ENCODE measurements around the gene SH3BGR.

SH3BGR gene

DNA sequence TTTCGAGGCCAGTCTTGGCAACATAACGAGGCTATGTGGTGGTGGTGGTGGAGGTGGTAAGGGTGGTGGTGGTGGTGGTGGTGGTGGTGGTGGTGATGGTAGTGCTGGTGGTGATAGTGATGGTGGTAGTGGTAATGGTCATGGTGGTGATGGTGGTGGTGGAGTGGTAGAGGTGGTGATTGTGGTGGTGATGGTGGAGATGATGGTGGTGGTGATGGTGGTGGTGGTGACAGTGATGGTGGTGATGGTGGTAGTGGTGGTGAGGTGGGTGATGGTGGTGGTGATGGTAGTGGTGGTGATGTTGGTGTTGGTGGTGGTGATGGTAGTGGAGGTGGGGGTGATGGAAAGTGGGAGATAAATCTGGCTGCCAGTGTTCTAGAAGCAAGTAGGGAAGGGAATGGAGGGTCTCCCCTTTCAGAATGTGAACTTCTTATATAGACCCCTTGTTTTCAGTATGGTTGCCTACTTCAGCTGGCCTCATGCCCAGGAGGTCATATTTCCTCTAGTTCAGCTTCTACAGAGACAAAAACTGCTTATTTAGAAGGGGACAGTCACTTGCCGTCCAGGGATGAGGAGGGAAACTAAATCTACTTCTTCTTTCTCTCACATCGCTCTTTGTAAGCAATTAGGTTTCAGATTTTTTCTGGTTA lies 27.5 kb downstream of the SH3BGR start:
- TF ChIP-seq GATA3 (IDR thresholded peaks at IDR 0.05; ENCODE audit: low read depth, low read length): no peak
- no peak for TF ChIP-seq GATA2 (IDR thresholded peaks at IDR 0.05; ENCODE audit: low read depth, low read length)

GRCh38 chr21:39479814-39480182 lies 28.0 kb downstream of the SH3BGR start:
- TF ChIP-seq GATA2 (IDR thresholded peaks at IDR 0.05; ENCODE audit: low read depth, low read length) (no peak), GATA3 (IDR thresholded peaks at IDR 0.05; ENCODE audit: low read depth, low read length) (no peak)

DNA sequence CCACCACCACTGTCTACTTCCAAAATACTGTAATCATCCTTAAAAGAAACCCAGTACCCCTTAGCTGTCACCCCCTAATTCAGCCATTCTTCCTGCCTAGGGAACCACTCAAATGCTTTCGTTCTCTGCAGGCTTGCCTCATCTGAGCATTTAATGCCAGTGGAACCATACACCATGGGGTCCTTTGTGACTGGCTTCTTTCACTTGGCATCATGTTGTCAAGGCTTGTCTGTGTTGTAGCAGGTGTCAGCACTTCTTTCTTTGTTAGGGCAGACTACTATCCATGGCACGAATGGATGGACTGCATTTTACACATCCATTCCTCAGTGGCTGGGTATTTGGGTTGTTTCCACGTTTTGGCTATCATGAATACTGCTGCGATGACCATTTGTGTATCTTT lies 28.5 kb downstream of the SH3BGR start:
- TF ChIP-seq GATA3 (IDR thresholded peaks at IDR 0.05; ENCODE audit: low read depth, low read length): no peak
- TF ChIP-seq GATA2 (IDR thresholded peaks at IDR 0.05; ENCODE audit: low read depth, low read length): no peak

DNA sequence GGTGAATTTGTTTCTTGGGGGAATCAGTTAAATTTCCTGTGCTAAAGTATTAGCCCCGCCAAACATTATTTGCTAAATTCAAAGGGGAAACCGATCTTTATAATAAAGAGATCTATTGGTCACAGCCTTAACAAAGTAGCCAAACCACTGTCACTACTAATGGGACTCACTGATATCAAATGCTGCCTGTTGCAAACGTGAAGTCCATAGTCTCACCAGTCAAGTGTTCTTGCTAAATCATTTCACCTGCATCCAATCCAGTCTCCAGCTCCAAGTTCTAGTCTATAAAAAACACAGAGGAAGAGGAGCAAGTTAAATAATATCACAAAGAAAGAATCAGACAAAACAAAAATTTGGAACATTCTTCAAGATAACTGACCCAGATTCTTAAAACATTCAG lies 30.1 kb downstream of the SH3BGR start:
- TF ChIP-seq GATA3 (IDR thresholded peaks at IDR 0.05; ENCODE audit: low read depth, low read length) (no peak), GATA2 (IDR thresholded peaks at IDR 0.05; ENCODE audit: low read depth, low read length) (no peak)

DNA sequence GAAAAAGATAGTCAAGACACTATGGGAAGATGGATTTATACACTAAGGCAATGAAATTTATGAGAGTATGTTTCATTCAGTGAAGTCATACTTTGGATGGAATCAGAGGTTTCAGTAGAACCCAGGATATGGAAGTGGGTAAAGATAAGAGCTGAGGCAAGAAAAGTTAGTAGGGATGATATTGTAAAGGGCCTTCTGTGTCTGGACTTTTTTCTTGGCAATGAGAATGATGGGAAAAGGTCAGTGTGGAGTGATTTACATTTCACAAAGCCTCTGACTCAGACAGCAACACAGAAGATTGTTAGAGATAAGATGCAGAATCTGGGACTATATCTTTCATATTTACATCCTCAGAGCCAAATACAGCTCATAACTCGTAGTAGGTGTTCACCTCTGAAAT lies 32.1 kb downstream of the SH3BGR start:
- TF ChIP-seq GATA3 (IDR thresholded peaks at IDR 0.05; ENCODE audit: low read depth, low read length): no peak
- TF ChIP-seq GATA2 (IDR thresholded peaks at IDR 0.05; ENCODE audit: low read depth, low read length): peak; percentile 11; the same call in 1 of the 2 replicates

- TF ChIP-seq GATA2 (IDR thresholded peaks at IDR 0.05; ENCODE audit: low read depth, low read length) (no peak), GATA3 (IDR thresholded peaks at IDR 0.05; ENCODE audit: low read depth, low read length) (no peak)
These were observed 33.0 kb downstream of the SH3BGR start for GRCh38 chr21:39484711-39485276.

GRCh38 chr21:39489380-39489924 lies 37.7 kb downstream of the SH3BGR start:
- TF ChIP-seq GATA3 (IDR thresholded peaks at IDR 0.05; ENCODE audit: low read depth, low read length) (no peak), GATA2 (IDR thresholded peaks at IDR 0.05; ENCODE audit: low read depth, low read length) (no peak)

GRCh38 chr21:39499156-39499555 lies 47.4 kb downstream of the SH3BGR start:
- TF ChIP-seq GATA2 (IDR thresholded peaks at IDR 0.05; ENCODE audit: low read depth, low read length): no peak
- TF ChIP-seq GATA3 (IDR thresholded peaks at IDR 0.05; ENCODE audit: low read depth, low read length): no peak

DNA sequence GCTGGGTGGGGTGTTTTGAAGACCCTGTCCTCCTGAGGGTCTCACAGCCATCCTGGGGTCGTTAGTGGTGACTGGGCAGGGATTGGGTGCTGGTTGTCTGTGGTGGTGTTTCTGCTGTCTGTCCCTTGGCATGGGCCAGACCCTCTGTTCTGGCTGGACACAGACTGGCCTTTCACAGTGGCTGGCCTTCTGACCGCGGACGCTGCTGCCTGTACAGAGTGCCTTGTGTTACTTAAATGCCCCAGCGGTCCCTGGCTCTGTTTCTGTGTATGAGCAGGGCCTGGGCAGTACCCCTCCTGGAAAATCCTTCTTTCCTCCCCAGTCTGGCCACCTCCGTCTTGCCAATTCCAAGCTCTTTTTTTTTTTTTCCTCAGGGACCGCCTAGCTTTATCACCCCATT lies 50.9 kb downstream of the SH3BGR start:
- TF ChIP-seq GATA2 (IDR thresholded peaks at IDR 0.05; ENCODE audit: low read depth, low read length): no peak
- no peak for TF ChIP-seq GATA3 (IDR thresholded peaks at IDR 0.05; ENCODE audit: low read depth, low read length)

DNA sequence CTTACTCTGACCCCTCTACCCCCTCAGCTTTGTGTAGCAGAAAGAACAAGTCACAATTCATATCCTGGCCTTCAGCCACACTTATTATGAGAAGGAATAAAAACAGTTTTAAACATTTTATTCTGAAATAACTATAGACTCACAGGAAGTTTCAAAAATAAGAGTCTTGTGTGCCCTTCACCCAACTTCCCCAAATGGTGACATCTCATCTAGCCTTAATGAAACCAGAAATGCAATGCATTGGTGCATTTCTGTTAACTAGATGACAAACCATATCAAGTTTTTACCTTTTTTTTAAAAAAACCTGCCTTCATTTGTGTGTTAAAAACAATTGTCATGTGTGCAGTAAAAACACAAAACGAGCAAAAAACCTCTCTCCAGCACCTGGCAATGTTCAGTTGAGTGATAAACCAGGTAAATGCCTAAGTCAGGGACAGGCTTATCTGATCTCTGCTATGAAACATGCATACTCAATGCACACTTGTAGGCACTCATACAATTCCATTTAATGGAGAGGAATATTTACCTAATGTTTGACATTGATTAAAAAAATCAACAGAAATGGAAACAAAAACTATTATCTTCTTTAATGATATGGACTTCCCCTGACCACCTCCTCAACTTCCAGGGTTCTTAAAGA lies 51.5 kb downstream of the SH3BGR start:
- no peak for TF ChIP-seq GATA2 (IDR thresholded peaks at IDR 0.05; ENCODE audit: low read depth, low read length)
- no peak for TF ChIP-seq GATA3 (IDR thresholded peaks at IDR 0.05; ENCODE audit: low read depth, low read length)

DNA sequence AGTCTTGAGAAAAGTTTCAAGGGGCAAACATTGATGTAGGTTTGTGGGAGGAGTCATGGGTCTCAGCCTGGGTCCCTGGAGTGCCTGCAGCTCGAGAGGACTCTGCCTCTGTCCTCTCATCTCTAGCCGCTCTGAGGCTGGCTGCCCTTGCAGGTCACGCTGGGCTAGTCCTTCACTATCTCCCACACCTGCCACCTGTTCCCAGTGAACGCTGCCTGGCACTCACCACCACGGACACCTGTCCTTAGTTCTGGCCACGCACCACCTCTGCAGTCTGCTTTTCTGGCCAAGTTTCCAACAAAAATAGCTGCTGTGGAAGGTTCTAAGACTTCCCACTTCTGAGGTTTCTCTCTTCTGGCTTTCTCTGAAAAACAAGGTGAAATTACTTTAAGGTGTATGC lies 52.5 kb downstream of the SH3BGR start:
- no peak for TF ChIP-seq GATA2 (IDR thresholded peaks at IDR 0.05; ENCODE audit: low read depth, low read length)
- TF ChIP-seq GATA3 (IDR thresholded peaks at IDR 0.05; ENCODE audit: low read depth, low read length): no peak

DNA sequence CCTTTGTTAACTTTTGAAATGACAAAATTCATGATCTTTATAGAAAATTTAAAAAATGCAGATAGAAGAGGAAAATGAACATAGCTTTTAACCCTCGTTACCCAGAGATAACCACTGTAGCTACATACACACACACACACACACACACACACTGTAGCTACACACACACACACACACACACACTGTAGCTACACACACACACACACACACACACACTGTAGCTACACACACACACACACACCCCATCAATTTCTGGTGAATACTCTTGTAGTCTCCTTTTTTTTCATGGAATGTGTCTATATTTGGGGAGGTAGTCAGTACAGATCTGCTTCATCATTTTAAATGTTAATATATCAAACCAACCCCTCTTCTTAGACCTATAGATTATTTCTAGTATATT lies 58.5 kb downstream of the SH3BGR start:
- TF ChIP-seq GATA3 (IDR thresholded peaks at IDR 0.05; ENCODE audit: low read depth, low read length) (no peak), GATA2 (IDR thresholded peaks at IDR 0.05; ENCODE audit: low read depth, low read length) (no peak)

DNA sequence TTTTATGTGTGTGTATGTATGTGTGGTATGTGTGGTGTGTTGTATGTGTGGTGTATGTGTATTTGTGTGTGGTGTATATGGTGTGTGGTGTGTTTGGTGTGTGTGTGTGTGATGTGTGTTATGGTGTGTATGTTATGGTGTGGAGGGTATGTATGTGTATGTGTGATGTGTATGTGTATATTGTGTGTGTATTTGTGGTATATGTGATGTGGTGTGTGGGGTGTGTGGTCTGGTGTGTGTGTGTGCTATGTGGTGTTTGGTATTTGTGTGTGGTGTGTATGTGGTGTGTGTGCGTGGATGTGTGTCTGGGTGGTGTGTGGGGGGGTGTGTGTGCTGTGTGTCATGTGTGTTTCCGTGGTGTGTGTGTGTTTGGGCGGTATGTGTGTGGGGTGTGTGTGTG lies 59.3 kb downstream of the SH3BGR start:
- TF ChIP-seq GATA3 (IDR thresholded peaks at IDR 0.05; ENCODE audit: low read depth, low read length) (no peak), GATA2 (IDR thresholded peaks at IDR 0.05; ENCODE audit: low read depth, low read length) (no peak)

GRCh38 chr21:39513735-39514134 lies 62.0 kb downstream of the SH3BGR start:
- TF ChIP-seq GATA2 (IDR thresholded peaks at IDR 0.05; ENCODE audit: low read depth, low read length): no peak
- TF ChIP-seq GATA3 (IDR thresholded peaks at IDR 0.05; ENCODE audit: low read depth, low read length): no peak
